ENCODE measurements around the gene HOXC13.

Gene HOXC13

GRCh38 chr12:53955036-53955775 is 16.6 kb downstream of the HOXC13 start:
- no peak for DNase-seq (ENCODE audit: low read depth)

- DNase-seq (ENCODE audit: low read depth): no peak
Observed at GRCh38 chr12:53955776-53956250, 17.2 kb downstream of the HOXC13 start.

GRCh38 chr12:53956251-53956887 is 17.7 kb downstream of the HOXC13 start:
- DNase-seq (ENCODE audit: low read depth): no peak

GRCh38 chr12:53956914-53957536 is 18.4 kb downstream of the HOXC13 start:
- no peak for DNase-seq (ENCODE audit: low read depth)

GRCh38 chr12:53958128-53958527 is 19.5 kb downstream of the HOXC13 start:
- no peak for DNase-seq (ENCODE audit: low read depth)

GRCh38 chr12:53959314-53959713 is 20.7 kb downstream of the HOXC13 start:
- DNase-seq (ENCODE audit: low read depth): no peak

GRCh38 chr12:53960187-53961024 is 21.8 kb downstream of the HOXC13 start:
- DNase-seq (ENCODE audit: low read depth): no peak

- no peak for DNase-seq (ENCODE audit: low read depth)
Observed at GRCh38 chr12:53961025-53961761, 22.6 kb downstream of the HOXC13 start.

- DNase-seq (ENCODE audit: low read depth): no peak
Observed at GRCh38 chr12:53963005-53963404, 24.4 kb downstream of the HOXC13 start.

GRCh38 chr12:53963434-53964314 is 25.0 kb downstream of the HOXC13 start:
- DNase-seq (ENCODE audit: low read depth): no peak

GRCh38 chr12:53964315-53964713 is 25.7 kb downstream of the HOXC13 start:
- no peak for DNase-seq (ENCODE audit: low read depth)

GRCh38 chr12:53965281-53966084 is 26.9 kb downstream of the HOXC13 start:
- DNase-seq (ENCODE audit: low read depth): no peak

- no peak for DNase-seq (ENCODE audit: low read depth)
Observed at GRCh38 chr12:53966085-53966384, 27.4 kb downstream of the HOXC13 start.

- no peak for DNase-seq (ENCODE audit: low read depth)
Observed at GRCh38 chr12:53966385-53967133, 27.9 kb downstream of the HOXC13 start.

GRCh38 chr12:53967421-53967925 is 28.8 kb downstream of the HOXC13 start:
- DNase-seq (ENCODE audit: low read depth): no peak

GRCh38 chr12:53968214-53969127 is 29.8 kb downstream of the HOXC13 start:
- DNase-seq (ENCODE audit: low read depth): no peak

- DNase-seq (ENCODE audit: low read depth): no peak
Observed at GRCh38 chr12:53969588-53970259, 31.1 kb downstream of the HOXC13 start.

Data from non-pigmented ciliary epithelial cell (primary cell).